ENCODE results near the gene OPN5. TPM values are rescaled to one million over a fixed set of nuclear protein-coding genes. Genes with fewer than 3 reads are reported as not detected.
"Not testable (repeated sequence)": the region's sequence is repeated elsewhere in the genome, so short reads cannot be mapped to it uniquely, and the experiment has no call there.

The OPN5 gene
- total and polyA plus RNA-seq, 12 donors = 0.16 TPM; not detected in 11

DNA sequence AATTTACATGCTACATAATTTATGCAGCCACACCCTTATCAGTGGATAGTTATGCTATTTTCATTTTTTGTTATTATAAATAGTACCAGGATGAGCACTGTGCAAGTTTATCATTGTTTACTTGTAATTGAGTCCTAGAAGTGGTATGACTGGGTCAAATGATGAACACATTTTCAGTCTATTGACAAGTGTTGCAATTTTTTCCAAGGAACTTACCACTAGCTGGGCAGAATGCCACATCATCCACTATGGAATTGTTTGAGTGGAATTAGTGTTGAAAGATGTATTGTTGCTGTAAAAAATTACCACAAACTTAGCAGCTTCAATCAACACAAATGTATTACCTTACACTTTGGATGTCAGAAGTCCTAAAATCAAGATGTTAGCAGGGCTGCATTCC, 38.1 kb upstream of the OPN5 start:
- Histone ChIP-seq H3K36me3 (replicated peaks in 1 of 2) (no peaks in the 10 kb centered on the region), H3K9me3 (replicated peaks in 1 of 3) (no peaks in the 10 kb centered on the region), H3K27ac (no peak overlapping the region), H3K4me1 (replicated peaks in 1 of 2) (no peaks in the 10 kb centered on the region), H3K27me3 (no peaks in the 10 kb centered on the region), H3K4me3 (no peak overlapping the region)
- no peak for DNase-seq
- no peak for TF ChIP-seq POLR2A (IDR thresholded peaks at IDR 0.05)
- TF ChIP-seq, protein P1, sequence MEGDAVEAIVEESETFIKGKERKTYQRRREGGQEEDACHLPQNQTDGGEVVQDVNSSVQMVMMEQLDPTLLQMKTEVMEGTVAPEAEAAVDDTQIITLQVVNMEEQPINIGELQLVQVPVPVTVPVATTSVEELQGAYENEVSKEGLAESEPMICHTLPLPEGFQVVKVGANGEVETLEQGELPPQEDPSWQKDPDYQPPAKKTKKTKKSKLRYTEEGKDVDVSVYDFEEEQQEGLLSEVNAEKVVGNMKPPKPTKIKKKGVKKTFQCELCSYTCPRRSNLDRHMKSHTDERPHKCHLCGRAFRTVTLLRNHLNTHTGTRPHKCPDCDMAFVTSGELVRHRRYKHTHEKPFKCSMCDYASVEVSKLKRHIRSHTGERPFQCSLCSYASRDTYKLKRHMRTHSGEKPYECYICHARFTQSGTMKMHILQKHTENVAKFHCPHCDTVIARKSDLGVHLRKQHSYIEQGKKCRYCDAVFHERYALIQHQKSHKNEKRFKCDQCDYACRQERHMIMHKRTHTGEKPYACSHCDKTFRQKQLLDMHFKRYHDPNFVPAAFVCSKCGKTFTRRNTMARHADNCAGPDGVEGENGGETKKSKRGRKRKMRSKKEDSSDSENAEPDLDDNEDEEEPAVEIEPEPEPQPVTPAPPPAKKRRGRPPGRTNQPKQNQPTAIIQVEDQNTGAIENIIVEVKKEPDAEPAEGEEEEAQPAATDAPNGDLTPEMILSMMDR (IDR thresholded peaks at IDR 0.05) = no peak
- intact Hi-C loops (cut with DNase I) = no loop called here

DNA sequence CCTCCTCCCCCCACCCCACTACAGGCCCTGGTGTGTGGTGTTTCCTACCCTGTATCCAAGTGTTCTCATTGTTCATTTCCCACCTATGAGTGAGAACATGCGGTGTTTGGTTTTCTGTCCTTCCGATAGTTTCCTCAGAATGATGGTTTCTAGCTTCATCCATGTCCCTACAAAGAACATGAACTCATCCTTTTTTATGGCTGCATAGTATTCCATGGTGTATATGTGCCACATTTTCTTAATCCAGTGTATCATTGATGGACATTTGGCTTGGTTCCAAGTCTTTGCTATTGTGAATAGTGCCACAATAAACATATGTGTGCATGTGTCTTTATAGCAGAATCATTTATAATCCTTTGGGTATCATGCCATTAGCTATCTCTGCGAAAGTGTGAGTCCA, 36.6 kb upstream of the OPN5 start:
- H3K9me3 ChIP-seq (replicated peaks in 1 of 3); H3K4me3 ChIP-seq; H3K27ac ChIP-seq; H3K4me1 ChIP-seq (replicated peaks in 1 of 2); H3K27me3 ChIP-seq; H3K36me3 ChIP-seq (replicated peaks in 1 of 2); intact Hi-C loops (cut with DNase I); DNase-seq: not testable (repeated sequence)
- WGBS, 4 donors = 93 to 95% (median 94%) methylated on average over 3 of the region's 3 CpGs

DNA sequence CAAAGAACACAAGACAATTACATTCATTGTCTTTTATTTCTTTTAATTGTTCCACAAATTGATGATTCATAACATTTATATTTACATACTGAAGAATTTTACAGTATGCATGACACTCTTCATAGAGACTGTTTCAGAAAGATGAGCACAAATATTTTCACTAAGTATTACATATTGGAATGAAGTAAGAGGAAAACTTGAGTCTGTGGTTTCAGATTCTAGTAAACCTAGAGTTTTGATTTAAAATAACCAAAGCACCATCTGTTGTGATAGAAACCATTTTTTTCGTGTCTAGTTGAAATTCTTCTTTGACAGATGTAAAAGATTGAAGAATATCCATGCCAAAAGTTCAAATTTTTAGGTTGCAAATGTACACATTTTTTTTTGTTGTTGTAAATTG, 32.1 kb upstream of the OPN5 start:
- no peaks in the 10 kb centered on the region for H3K27me3 ChIP-seq
- H3K4me1 ChIP-seq (replicated peaks in 1 of 2) = no peaks in the 10 kb centered on the region
- DNase-seq = no peak
- no peaks in the 10 kb centered on the region for H3K9me3 ChIP-seq (replicated peaks in 1 of 3)
- no peak overlapping the region for H3K27ac ChIP-seq
- no peaks in the 10 kb centered on the region for H3K36me3 ChIP-seq (replicated peaks in 1 of 2)
- intact Hi-C loops (cut with DNase I) = no loop called here
- no peak for TF ChIP-seq POLR2A (IDR thresholded peaks at IDR 0.05)
- TF ChIP-seq, protein P1 (IDR thresholded peaks at IDR 0.05) = no peak
- H3K4me3 ChIP-seq = no peak overlapping the region
- WGBS, 4 donors = 29 to 51% (median 42%) methylated on average over 1 of the region's 1 CpG

DNA sequence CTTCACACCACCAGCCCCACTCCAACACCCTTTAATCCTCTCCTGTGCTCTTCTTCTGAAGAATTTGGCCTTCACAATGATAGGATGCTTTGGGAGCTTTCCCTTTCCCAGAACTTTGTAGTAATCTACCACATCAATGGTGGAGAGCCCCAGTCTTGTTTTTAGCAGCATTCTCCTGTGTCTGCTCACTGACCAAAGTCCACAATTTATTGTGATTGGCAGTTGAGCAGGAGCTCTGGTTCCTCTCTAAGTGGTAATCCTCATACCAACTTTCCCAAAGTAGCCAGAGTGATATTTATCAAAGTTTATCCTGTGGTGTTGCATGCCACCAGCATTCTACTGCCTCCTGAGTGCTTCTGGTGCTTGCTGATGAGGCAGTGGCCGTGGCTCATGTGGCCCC, 29.0 kb upstream of the OPN5 start:
- Histone ChIP-seq H3K4me1 (replicated peaks in 1 of 2) (no peaks in the 10 kb centered on the region), H3K27ac (no peak overlapping the region), H3K9me3 (replicated peaks in 1 of 3) (no peaks in the 10 kb centered on the region), H3K36me3 (replicated peaks in 1 of 2) (no peaks in the 10 kb centered on the region), H3K27me3 (no peaks in the 10 kb centered on the region), H3K4me3 (no peak overlapping the region)
- no peak for DNase-seq
- WGBS, 4 donors = 50 to 76% (median 64%) methylated on average over 1 of the region's 1 CpG
- intact Hi-C loops (cut with DNase I) = no loop called here
- TF ChIP-seq POLR2A (IDR thresholded peaks at IDR 0.05) = no peak
- TF ChIP-seq, protein P1 (IDR thresholded peaks at IDR 0.05) = no peak

DNA sequence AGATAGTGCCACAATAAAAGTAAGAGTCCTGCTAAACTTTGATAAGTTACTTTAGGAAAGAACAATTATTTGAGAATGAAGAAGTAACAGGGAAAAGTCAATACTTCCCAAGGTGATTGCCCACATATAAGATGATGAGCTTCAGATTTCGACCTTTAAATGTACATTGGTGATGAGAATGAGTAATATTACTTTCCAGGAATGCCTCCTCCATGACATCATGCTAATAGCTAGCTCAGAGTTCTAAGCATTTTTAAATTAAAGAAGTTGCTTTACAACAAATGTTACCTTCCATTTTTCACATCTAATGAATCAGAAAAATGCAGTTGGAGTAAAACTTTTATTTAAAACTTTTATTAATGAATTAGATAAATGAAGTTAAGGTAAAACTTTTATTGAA, 22.5 kb upstream of the OPN5 start:
- H3K27ac ChIP-seq = no peak overlapping the region
- TF ChIP-seq, protein P1 (IDR thresholded peaks at IDR 0.05) = no peak
- TF ChIP-seq POLR2A (IDR thresholded peaks at IDR 0.05) = no peak
- H3K4me1 ChIP-seq (replicated peaks in 1 of 2) = no peaks in the 10 kb centered on the region
- no peaks in the 10 kb centered on the region for H3K36me3 ChIP-seq (replicated peaks in 1 of 2)
- H3K4me3 ChIP-seq = no peak overlapping the region
- intact Hi-C loops (cut with DNase I) = no loop called here
- WGBS, 4 donors = 25 to 61% (median 47%) methylated on average over 1 of the region's 1 CpG
- H3K9me3 ChIP-seq (replicated peaks in 1 of 3) = no peaks in the 10 kb centered on the region
- DNase-seq = no peak
- H3K27me3 ChIP-seq = no peaks in the 10 kb centered on the region

Data from adrenal gland (tissue), 12 donors.